ENCODE data around the gene IRAG1.

IRAG1 gene

GRCh38 chr11:10650630-10651029 lies 42.9 kb downstream of the IRAG1 start:
- no peak for TF ChIP-seq FOXP2 (optimal IDR thresholded peaks at IDR 0.05; ENCODE audit: borderline replicate concordance, extremely low read depth, extremely low read length, insufficient read depth)
- no peak for TF ChIP-seq SIN3A (IDR thresholded peaks at IDR 0.05; ENCODE audit: borderline replicate concordance, insufficient read depth, low read length)
- TF ChIP-seq TAF1 (IDR thresholded peaks at IDR 0.05; ENCODE audit: borderline replicate concordance, insufficient read depth, low read length), result no peak
- TF ChIP-seq REST (IDR thresholded peaks at IDR 0.05; ENCODE audit: insufficient read depth in 1 of 2, low read depth in 2 of 2, low read length in 2 of 2), result no peak
- TF ChIP-seq POLR2AphosphoS5 (IDR thresholded peaks at IDR 0.05; ENCODE audit: low read depth, low read length), result no peak

DNA sequence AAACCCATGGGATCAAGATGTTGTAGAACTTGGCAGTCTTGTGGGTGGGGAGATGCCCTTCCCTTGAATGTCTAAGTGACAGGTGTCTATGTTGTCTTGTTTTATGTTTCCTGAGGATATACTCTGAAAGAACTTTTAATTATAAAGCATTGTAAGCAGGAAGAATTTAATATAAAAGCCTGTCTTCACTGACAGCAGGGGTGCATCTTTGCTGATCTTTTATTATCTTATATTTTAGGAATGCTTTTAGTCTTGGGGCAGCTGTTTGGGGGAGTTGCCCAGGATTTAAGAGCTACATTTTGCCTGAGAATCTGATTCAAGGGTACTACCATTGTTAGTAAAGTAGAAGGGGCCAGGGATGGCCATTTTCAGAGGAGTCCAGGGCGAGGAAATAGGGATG lies 43.4 kb downstream of the IRAG1 start:
- TF ChIP-seq TAF1 (IDR thresholded peaks at IDR 0.05; ENCODE audit: borderline replicate concordance, insufficient read depth, low read length), result no peak
- no peak for TF ChIP-seq FOXP2 (optimal IDR thresholded peaks at IDR 0.05; ENCODE audit: borderline replicate concordance, extremely low read depth, extremely low read length, insufficient read depth)
- TF ChIP-seq REST (IDR thresholded peaks at IDR 0.05; ENCODE audit: insufficient read depth in 1 of 2, low read depth in 2 of 2, low read length in 2 of 2), result no peak
- no peak for TF ChIP-seq SIN3A (IDR thresholded peaks at IDR 0.05; ENCODE audit: borderline replicate concordance, insufficient read depth, low read length)
- no peak for TF ChIP-seq POLR2AphosphoS5 (IDR thresholded peaks at IDR 0.05; ENCODE audit: low read depth, low read length)

DNA sequence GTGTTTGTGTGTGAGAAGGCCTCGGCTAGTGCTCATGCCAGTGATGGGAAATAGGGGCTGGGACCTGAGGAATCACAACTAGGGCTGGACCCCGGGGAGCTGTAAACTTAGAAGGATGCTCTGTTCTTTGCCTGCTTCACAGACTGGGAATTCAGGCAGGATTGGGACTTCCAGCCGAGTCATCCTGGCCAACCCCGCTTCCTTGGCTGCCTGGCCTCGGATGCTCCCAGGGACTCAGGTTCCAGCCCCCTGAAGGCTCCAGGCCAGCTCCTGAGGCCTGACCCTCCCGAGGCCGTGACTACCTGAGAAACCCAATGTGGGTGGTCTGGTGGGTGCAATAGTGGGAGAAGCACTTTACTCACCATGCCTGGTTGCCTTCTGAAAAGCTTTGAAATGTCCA lies 44.7 kb downstream of the IRAG1 start:
- TF ChIP-seq FOXP2 (optimal IDR thresholded peaks at IDR 0.05; ENCODE audit: borderline replicate concordance, extremely low read depth, extremely low read length, insufficient read depth) (no peak), SIN3A (IDR thresholded peaks at IDR 0.05; ENCODE audit: borderline replicate concordance, insufficient read depth, low read length) (no peak)

DNA sequence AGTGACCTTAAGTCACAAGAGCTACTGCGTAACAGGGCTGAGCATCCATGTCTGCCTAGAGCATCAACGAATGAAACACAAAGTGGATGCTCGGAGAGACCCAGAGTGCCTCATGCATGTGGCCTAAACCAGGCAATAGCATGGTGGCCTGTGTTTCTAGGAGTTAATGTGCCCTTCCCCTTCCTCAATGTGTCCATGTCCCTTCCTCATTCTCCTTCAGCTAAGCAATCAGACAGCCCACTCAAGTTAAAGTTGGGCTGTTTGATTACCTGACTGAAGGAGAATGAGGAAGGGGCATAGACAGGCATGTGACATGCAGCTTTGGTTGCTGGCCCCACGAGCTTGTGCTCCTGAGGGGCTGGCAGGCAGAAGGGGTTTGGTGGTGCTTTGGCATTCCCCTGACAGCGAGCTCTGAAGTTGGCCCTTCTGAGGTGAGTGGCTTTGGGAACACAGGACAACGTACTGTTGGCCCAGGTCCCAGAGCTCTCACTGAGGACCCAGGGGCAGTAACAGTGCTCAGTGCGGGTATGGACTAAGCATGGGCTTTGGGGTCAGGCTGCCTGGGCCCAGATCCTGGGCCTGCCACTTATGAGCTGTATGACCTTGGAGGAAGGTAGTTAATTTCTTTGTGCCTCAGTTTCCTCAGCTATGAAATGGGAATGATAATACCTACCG lies 46.7 kb downstream of the IRAG1 start:
- no peak for TF ChIP-seq REST (IDR thresholded peaks at IDR 0.05; ENCODE audit: insufficient read depth in 1 of 2, low read depth in 2 of 2, low read length in 2 of 2)
- no peak for TF ChIP-seq POLR2AphosphoS5 (IDR thresholded peaks at IDR 0.05; ENCODE audit: low read depth, low read length)

DNA sequence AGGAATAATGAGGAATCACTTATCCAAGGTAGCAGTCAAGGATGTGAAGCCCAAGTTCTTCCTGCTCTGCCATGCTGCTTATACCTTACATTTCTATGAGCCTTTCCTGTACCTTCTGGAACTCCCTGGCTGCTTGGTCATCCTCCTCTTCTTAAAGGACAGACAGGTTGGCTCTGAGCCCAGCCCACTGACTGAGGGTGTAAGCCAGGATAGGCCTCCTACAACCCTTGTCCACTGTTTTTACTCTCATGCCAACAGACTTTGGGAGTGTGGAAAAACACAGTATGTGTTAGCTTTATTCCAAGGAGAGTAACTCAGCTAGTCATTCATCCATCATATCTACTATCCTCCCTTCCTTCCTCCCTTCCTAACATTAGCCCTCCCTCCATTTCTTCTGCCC lies 47.5 kb downstream of the IRAG1 start:
- no peak for TF ChIP-seq POLR2AphosphoS5 (IDR thresholded peaks at IDR 0.05; ENCODE audit: low read depth, low read length)
- no peak for TF ChIP-seq FOXP2 (optimal IDR thresholded peaks at IDR 0.05; ENCODE audit: borderline replicate concordance, extremely low read depth, extremely low read length, insufficient read depth)
- no peak for TF ChIP-seq REST (IDR thresholded peaks at IDR 0.05; ENCODE audit: insufficient read depth in 1 of 2, low read depth in 2 of 2, low read length in 2 of 2)
- no peak for TF ChIP-seq SIN3A (IDR thresholded peaks at IDR 0.05; ENCODE audit: borderline replicate concordance, insufficient read depth, low read length)
- no peak for TF ChIP-seq TAF1 (IDR thresholded peaks at IDR 0.05; ENCODE audit: borderline replicate concordance, insufficient read depth, low read length)
